22Rv1 (cell line): Measurements from ENCODE around the gene SBNO2.

Experiments used
- H3K27ac ChIP-seq: fragments of 450-650 bp; 2 replicates; pipeline ENCODE4 v1.5.1; 2017
- ZFX ChIP-seq: fragments of 450-650 bp; IDR thresholded peaks from 2 replicates; pipeline ENCODE4 v1.6.1; 2017; ENCODE audit warnings: antibody characterized with exemption, borderline replicate concordance
- TF ChIP-seq, protein P1 (sequence below): fragments of 450-650 bp; IDR thresholded peaks from 2 replicates; pipeline ENCODE4 v1.5.1; 2017; ENCODE audit warnings: mild to moderate bottlenecking

Gene SBNO2

DNA sequence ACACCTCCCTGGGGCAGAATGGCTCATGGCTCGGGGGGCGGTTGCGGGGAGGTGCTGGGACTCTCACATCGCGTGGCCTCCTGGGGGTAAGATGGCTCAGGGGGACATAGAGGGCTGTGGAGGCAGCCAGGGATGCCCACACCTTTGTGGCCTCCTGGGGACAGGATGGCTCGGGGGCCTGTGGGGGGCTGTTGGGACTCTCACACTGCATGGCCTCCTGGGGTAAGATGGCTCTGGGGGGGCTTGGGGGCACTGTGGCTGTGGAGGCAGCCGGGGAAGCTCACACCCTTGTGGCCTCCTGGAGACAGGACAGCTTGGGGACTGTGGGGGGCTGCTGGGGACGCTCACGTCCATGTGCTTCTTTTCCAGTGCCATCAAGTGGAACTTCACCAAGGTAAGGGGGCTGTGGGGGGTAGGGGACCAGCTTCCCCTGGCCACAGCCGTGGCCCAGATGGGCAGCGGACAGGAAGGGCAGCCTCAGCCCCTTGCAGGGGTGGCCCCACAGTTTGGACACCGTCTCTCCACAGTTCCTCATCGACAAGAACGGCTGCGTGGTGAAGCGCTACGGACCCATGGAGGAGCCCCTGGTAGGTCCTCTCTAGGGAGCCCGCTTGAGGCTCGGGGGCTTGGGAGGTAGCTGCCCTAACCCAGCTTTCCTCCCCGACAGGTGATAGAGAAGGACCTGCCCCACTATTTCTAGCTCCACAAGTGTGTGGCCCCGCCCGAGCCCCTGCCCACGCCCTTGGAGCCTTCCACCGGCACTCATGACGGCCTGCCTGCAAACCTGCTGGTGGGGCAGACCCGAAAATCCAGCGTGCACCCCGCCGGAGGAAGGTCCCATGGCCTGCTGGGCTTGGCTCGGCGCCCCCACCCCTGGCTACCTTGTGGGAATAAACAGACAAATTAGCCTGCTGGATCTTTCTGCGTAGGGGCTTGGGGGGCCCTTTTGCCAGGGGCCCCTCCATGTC, 67.9 kb downstream of the SBNO2 start:
- TF ChIP-seq, protein P1, sequence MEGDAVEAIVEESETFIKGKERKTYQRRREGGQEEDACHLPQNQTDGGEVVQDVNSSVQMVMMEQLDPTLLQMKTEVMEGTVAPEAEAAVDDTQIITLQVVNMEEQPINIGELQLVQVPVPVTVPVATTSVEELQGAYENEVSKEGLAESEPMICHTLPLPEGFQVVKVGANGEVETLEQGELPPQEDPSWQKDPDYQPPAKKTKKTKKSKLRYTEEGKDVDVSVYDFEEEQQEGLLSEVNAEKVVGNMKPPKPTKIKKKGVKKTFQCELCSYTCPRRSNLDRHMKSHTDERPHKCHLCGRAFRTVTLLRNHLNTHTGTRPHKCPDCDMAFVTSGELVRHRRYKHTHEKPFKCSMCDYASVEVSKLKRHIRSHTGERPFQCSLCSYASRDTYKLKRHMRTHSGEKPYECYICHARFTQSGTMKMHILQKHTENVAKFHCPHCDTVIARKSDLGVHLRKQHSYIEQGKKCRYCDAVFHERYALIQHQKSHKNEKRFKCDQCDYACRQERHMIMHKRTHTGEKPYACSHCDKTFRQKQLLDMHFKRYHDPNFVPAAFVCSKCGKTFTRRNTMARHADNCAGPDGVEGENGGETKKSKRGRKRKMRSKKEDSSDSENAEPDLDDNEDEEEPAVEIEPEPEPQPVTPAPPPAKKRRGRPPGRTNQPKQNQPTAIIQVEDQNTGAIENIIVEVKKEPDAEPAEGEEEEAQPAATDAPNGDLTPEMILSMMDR, result no peak
- TF ChIP-seq ZFX, result no peak
- H3K27ac ChIP-seq, result peak overlapping the region; percentile 98

DNA sequence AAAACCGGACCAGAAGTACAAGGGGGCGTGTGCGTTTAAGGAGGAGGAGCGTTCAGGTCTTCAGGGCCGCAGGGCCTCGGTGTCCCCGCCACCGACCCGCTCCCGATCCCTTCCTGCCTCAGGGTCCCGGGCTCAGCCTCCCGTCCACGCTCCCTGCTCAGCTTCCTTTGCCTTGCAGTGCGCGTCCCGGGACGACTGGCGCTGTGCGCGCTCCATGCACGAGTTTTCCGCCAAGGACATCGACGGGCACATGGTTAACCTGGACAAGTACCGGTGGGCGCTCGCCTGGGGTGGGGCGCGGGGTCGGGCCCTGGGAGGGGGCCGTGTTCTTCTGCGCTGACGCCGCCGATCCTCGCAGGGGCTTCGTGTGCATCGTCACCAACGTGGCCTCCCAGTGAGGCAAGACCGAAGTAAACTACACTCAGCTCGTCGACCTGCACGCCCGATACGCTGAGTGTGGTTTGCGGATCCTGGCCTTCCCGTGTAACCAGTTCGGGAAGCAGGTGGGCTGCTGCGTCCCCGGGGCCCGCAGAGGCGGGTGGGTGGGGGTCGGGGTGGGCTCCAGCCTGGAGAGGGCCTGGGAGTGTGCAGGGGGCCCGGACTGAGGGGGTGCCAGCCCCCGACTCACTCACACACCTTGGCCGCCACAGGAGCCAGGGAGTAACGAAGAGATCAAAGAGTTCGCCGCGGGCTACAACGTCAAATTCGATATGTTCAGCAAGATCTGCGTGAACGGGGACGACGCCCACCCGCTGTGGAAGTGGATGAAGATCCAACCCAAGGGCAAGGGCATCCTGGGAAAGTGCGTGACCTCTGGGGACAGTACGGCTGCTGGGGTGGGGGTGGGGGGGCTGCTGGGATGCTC, 68.8 kb downstream of the SBNO2 start:
- peak overlapping the region; percentile 98 for H3K27ac ChIP-seq
- no peak for TF ChIP-seq ZFX
- TF ChIP-seq, protein P1, result no peak

DNA sequence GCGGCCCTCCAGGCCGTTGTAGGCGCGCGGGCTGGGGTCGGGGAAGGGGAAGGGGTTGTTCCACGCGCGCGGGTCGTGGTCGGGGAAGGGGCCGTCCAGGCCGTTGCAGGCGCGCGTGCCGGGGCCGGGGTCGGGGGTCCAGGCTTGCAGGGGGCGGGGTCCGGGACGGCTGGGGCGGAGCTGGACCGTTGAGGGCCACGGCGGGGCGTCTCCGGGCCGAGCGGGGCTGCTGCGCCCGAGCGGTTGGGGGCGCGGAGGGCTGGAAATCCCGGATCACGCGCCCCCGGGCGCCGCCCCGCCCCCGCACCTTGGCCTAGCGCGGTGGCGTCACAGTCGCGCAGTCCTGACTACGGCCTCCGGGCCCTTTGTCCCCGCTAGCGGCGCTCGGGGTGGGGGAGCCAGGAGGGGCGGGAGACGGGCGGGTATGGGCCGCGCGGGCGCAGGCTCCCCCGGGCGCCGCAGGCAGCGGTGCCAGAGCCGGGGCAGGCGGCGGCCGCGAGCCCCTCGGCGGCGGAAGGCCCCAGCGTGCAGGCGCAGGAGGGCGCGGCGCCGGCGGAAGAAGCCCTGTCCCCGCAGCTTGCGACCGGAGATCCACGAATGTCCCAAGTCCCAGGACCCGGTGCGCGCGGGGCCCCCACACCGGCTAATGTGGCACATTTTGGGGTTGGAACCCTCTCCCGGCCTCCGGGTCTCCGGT, 69.6 kb downstream of the SBNO2 start:
- peak overlapping the region; percentile 98 for H3K27ac ChIP-seq
- TF ChIP-seq ZFX, result no peak
- TF ChIP-seq, protein P1, result no peak

DNA sequence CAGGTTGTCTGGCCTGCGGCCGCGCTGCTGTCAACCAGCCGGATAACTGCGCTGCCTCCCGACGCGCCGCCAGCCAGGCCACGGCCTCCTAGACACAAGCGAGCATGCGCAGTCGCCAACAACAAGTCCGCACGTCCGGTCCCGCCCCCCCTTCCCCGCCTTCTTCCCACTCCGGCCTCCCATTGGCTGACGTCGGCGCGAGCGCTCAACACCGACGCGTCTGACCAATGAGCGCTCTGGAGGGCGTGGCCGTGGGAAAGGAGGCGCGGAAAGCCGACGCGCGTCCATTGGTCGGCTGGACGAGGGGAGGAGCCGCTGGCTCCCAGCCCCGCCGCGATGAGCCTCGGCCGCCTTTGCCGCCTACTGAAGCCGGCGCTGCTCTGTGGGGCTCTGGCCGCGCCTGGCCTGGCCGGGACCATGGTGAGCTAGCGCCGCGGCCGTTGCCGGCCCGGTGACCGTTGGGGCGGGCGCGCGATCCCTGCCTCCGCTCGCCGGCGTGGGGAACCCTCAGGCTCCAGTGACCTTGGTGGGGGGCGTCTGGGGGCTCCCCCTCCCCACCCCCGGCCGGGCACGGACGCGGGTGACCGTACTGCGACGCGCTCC, 70.3 kb downstream of the SBNO2 start, which contains the start of gene GPX4:
GPX4 (plus strand) TSS at position 287 of the 603 bp plus-strand sequence; CDS start at position 337, 50 bp downstream.
- peak within 1 kb of the TSS; percentile 98 for H3K27ac ChIP-seq

DNA sequence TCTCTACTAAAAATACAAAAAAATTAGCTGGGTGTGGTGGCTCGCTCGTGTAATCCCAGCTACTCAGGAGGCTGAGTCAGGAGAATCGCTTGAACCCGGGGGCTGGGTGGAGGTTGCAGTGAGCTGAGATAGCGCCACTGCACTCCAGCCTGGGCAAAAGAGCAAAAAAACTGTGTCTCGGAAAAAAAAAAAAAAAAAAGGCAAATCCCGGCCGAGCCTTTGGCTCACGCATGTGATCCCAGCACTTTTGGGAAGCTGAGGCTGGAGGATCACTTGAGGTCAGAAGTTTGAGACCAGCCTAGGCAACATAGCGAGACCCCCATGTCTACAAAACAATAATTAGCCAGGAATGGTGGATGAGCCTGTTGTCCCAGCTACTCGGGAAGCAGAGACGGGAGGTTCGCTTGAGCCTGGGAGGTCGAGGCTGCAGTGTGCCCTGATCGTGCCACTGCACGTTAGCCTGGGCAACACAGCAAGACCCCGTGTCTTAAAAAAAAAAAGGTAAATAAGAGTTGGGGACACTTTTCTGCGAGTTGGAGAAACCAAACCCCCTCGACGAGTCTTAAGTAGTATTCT, 70.8 kb downstream of the SBNO2 start:
- H3K27ac ChIP-seq, result peak overlapping the region; percentile 98

More for the DNA sequence above, 70.3 kb downstream of the SBNO2 start, which contains the start of gene GPX4:
- TF ChIP-seq ZFX, result no peak
- TF ChIP-seq, protein P1, result no peak

More for the DNA sequence above, 70.8 kb downstream of the SBNO2 start:
- TF ChIP-seq, protein P1, result no peak
- TF ChIP-seq ZFX, result no peak
